Right lobe of liver (tissue), 4 donors: Measurements from ENCODE around the gene DIAPH2.

Source experiments
- CTCF ChIP-seq, 4 donors: fragments of 200-600 bp in 3 of 4; fragments of 450-650 bp in 1 of 4; IDR thresholded peaks; one replicate each; pipeline versions ENCODE4 v1.5.1 to v1.8.0; 2016 to 2022; ENCODE audit warnings: antibody characterized with exemption in 4 of 4, mild to moderate bottlenecking in 2 of 4
- POLR2A ChIP-seq: fragments of 450-650 bp; IDR thresholded peaks from one replicate; pipeline ENCODE4 v1.6.1; 2017; ENCODE audit warnings: antibody characterized with exemption, mild to moderate bottlenecking
- donor health status: DM: no; HTN: no; CAD: no.
- donor health status: DM: no; HTN: no; CAD: no.
- donor health status: DM: no; HTN: yes; CAD: no.

DNA sequence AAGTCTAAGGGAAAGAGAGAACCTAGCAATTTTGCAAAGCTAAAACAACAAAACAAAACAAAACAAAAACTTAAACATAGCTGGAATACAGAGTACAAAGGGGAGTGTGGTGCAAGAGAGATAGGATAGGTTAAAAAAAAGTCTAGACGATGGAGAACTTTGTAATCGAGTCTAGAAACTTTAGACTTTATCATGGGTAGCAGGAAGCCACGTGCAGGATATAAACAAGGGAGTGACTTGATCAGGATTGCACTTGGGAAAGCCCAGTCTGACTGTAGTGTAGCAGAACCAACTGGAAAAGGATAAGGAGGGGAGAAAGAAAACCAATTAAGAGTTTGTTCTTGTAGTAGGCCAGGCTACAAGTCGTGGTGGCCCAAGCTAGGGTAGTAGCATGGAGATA is 949.2 kb downstream of the DIAPH2 start:
- TF ChIP-seq CTCF (IDR thresholded peaks at IDR 0.05) (no peak), POLR2A (no peak)
